ENCODE measurements around the gene DNAH9. TPM values are rescaled to one million over a fixed set of nuclear protein-coding genes. Genes with fewer than 3 reads are reported as not detected.

The DNAH9 gene
- total RNA-seq, 1 experiment from 2014 or later, result 0.22 TPM

DNA sequence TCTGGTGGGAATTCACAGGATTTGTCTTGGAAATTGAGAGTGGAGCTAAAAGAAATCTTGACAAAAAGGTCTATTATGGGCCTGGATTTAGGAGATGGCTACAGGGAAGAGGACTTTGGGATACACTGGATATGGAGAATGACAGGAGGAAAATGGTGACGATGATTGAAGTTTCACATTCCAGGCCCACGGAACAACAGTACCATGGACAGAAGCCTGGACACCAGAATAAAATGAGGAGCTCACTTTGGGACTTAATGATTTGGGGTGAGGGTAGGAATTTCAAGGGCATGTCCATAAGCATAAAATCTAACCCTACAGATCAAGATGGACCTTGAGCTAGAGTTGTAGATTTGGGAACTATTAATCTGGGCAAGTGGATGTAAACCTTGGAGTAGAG lies 47.8 kb upstream of the DNAH9 start:
- Histone ChIP-seq H3K23me2 (ENCODE audit: insufficient read length, low read depth, low read length, poor library complexity, severe bottlenecking) (no peaks in the 10 kb centered on the region), H2AK5ac (ENCODE audit: insufficient read length, low read length) (no peak overlapping the region), H2BK20ac (ENCODE audit: low read depth, low read length, poor library complexity, severe bottlenecking) (no peak overlapping the region), H3K79me2 (ENCODE audit: insufficient read depth, low read length) (no peaks in the 10 kb centered on the region), H3K27me3 (ENCODE audit: insufficient read depth, low read length) (no peaks in the 10 kb centered on the region), H4K20me1 (ENCODE audit: control insufficient read depth, insufficient read depth, insufficient read length) (no peaks in the 10 kb centered on the region), H4K8ac (replicated peaks; ENCODE audit: insufficient read length, low read depth, low read length) (no peak overlapping the region), H3K4me1 (ENCODE audit: insufficient read depth, low read length) (no peaks in the 10 kb centered on the region; the same call in 1 of the 2 replicates), H3K4ac (ENCODE audit: low read depth, low read length) (no peak overlapping the region), H3K27ac (ENCODE audit: insufficient read length, low read depth, low read length) (no peak overlapping the region), H3K79me1 (ENCODE audit: insufficient read depth, low read depth, low read length, poor library complexity, severe bottlenecking) (no peaks in the 10 kb centered on the region), H2BK12ac (ENCODE audit: insufficient read length, low read depth, low read length) (no peak overlapping the region), H2AFZ (ENCODE audit: low read length) (no peak overlapping the region), H4K5ac (ENCODE audit: insufficient read length, low read depth, low read length) (no peak overlapping the region), H3K9me3 (ENCODE audit: control insufficient read depth, low read depth, low read length) (no peaks in the 10 kb centered on the region), H2BK15ac (ENCODE audit: low read depth, low read length) (no peak overlapping the region), H3T11ph (ENCODE audit: low read length) (no peak overlapping the region), H2BK5ac (ENCODE audit: insufficient read length, low read length) (no peak overlapping the region), H3K18ac (ENCODE audit: insufficient read length, low read depth, low read length) (no peak overlapping the region), H3K4me2 (ENCODE audit: insufficient read depth, insufficient read length, low read length) (no peak overlapping the region), H3K9ac (ENCODE audit: extremely low read depth, insufficient read length, low read length) (no peak overlapping the region), H2BK120ac (ENCODE audit: low read depth, low read length, poor library complexity, severe bottlenecking) (no peak overlapping the region), H3K14ac (ENCODE audit: insufficient read depth, low read length) (no peak overlapping the region), H3K56ac (ENCODE audit: insufficient read length, low read depth, low read length) (no peak overlapping the region), H4K91ac (ENCODE audit: insufficient read length, low read depth, low read length) (no peak overlapping the region), H3K23ac (ENCODE audit: insufficient read length, low read depth, low read length) (no peak overlapping the region)
- H3K27ac Mint-ChIP-seq, result no peak overlapping the region
- H3K4me1 Mint-ChIP-seq, result peaks cover 4 to 5% of the 10 kb centered on the region in 2 experiments; a peak in 2 of 4 replicates
- no peaks in the 10 kb centered on the region; a peak in 1 of 5 replicates for H3K9me3 Mint-ChIP-seq
- no peak for DNase-seq
- H3K4me3 Mint-ChIP-seq, result no peak overlapping the region
- no CpG with 5 or more reads among the region's 2 CpGs for WGBS (ENCODE audit: extremely low coverage, insufficient read length, low lambda C conversion rate)
- TF ChIP-seq, protein P1, sequence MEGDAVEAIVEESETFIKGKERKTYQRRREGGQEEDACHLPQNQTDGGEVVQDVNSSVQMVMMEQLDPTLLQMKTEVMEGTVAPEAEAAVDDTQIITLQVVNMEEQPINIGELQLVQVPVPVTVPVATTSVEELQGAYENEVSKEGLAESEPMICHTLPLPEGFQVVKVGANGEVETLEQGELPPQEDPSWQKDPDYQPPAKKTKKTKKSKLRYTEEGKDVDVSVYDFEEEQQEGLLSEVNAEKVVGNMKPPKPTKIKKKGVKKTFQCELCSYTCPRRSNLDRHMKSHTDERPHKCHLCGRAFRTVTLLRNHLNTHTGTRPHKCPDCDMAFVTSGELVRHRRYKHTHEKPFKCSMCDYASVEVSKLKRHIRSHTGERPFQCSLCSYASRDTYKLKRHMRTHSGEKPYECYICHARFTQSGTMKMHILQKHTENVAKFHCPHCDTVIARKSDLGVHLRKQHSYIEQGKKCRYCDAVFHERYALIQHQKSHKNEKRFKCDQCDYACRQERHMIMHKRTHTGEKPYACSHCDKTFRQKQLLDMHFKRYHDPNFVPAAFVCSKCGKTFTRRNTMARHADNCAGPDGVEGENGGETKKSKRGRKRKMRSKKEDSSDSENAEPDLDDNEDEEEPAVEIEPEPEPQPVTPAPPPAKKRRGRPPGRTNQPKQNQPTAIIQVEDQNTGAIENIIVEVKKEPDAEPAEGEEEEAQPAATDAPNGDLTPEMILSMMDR (conservative IDR thresholded peaks at IDR 0.05), result no peak
- peaks cover 4% of the 10 kb centered on the region for H3K27me3 Mint-ChIP-seq (ENCODE audit: low read depth)
- no peaks in the 10 kb centered on the region for H3K36me3 Mint-ChIP-seq (ENCODE audit: insufficient read depth in 1 of 3, low read depth in 3 of 3)
